Bronchial epithelial cell (primary cell): ENCODE data around the gene CKS1B. TPM values are rescaled to one million over a fixed set of nuclear protein-coding genes. Genes with fewer than 3 reads are reported as not detected.

ENCODE experiments used
- DNase-seq: peaks from one replicate; pipeline ENCODE4 v3.0.0-alpha.2; 2010; ENCODE audit warnings: low read depth
- FAIRE-seq: peaks from 2 replicates; lab custom pipeline; 2011; peaks lifted over from hg19 to GRCh38; lab: Jason Lieb, UNC
- H3K27me3 ChIP-seq: 2 replicates; pipeline ENCODE4 v1.5.1; 2011; ENCODE audit warnings: low read length; ENCODE audit not compliant: control insufficient read depth, insufficient read depth
- H3K36me3 ChIP-seq: 2 replicates; pipeline ENCODE4 v1.5.1; 2011; ENCODE audit warnings: low read length; ENCODE audit not compliant: control insufficient read depth, insufficient read depth
- H3K4me3 ChIP-seq: 2 replicates; pipeline ENCODE4 v1.5.1; 2011; ENCODE audit warnings: mild to moderate bottlenecking, low read depth, low read length, control low read depth
- CTCF ChIP-seq: IDR thresholded peaks from 2 replicates; pipeline ENCODE4 v1.5.1; 2011; ENCODE audit warnings: mild to moderate bottlenecking, moderate library complexity, low read length, control low read depth, inconsistent platforms; ENCODE audit not compliant: insufficient read depth, severe bottlenecking
- total RNA-seq: library from RNA; depleted of rRNA; stranded (reverse); fragments of >200 nt; gene quantifications from 2 replicates; pipeline ENCODE4 v1.2.1, GENCODE V29; 2014

CKS1B gene
- 56.3 and 76.9 TPM in 2 replicates for total RNA-seq

GRCh38 chr1:154974102-154974807, at the start of gene CKS1B:
TSS of gene CKS1B (plus strand) at chr1:154974681. CDS start at chr1:154974746, 65 bp downstream.
- peak within 1 kb of the TSS; percentile 59 for H3K4me3 ChIP-seq
- peak; percentile 52 for FAIRE-seq
- TF ChIP-seq CTCF, result no peak
- peaks cover 1% of the 10 kb centered on the region for H3K36me3 ChIP-seq
- H3K27me3 ChIP-seq, result no peaks in the 10 kb centered on the region
- peak; percentile 100 for DNase-seq

- peak; percentile 81 for FAIRE-seq
- Histone ChIP-seq H3K36me3 (peaks cover 5% of the 10 kb centered on the region), H3K4me3 (no peak overlapping the region), H3K27me3 (no peaks in the 10 kb centered on the region)
- no peak for TF ChIP-seq CTCF
- DNase-seq, result peak; percentile 69
Measured at GRCh38 chr1:154925335-154926170, 48.9 kb upstream of the CKS1B start.

- H3K27me3 ChIP-seq, result no peaks in the 10 kb centered on the region
- TF ChIP-seq CTCF, result no peak
- DNase-seq, result no peak
- FAIRE-seq, result peak; percentile 62
- peaks cover 6% of the 10 kb centered on the region for H3K36me3 ChIP-seq
- no peak overlapping the region for H3K4me3 ChIP-seq
Measured at GRCh38 chr1:154926201-154926600, 48.3 kb upstream of the CKS1B start.

- Histone ChIP-seq H3K27me3 (no peaks in the 10 kb centered on the region), H3K4me3 (no peak overlapping the region), H3K36me3 (peaks cover 5% of the 10 kb centered on the region)
- no peak for TF ChIP-seq CTCF
- peak; percentile 76 for DNase-seq
- FAIRE-seq, result no peak
Measured at GRCh38 chr1:154931940-154932487, 42.5 kb upstream of the CKS1B start.

GRCh38 chr1:154934358-154934948, 40.0 kb upstream of the CKS1B start:
- H3K36me3 ChIP-seq, result peaks cover 2% of the 10 kb centered on the region
- H3K27me3 ChIP-seq, result no peaks in the 10 kb centered on the region
- no peak for TF ChIP-seq CTCF
- H3K4me3 ChIP-seq, result no peak overlapping the region
- DNase-seq (no peak), FAIRE-seq (no peak)
